ENCODE data around the gene A1BG. TPM values are rescaled to one million over a fixed set of nuclear protein-coding genes. Genes with fewer than 3 reads are reported as not detected.

The A1BG gene
- total and polyA plus RNA-seq, 2 of the 13 experiments (the other 11 are each of a cell fraction or from before 2014, with no cell fraction given), result 14.7 to 41.4 TPM

DNA sequence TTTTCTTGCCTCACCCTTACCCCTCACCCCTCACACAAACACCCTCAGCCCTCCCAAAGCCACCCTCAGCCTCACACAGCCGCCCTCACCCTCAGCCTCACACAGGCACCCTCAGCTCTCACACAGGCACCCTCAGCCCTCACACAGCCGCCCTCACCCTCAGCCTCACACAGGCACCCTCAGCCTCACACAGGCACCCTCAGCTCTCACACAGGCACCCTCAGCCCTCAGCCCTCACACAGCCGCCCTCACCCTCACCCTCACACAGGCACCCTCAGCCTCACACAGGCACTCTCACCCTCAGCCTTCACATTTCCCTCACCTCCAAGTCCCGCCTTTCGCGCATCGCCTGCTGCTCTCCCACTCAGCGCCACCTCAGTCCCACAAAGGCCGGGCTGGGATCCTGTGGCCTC lies 26.8 kb downstream of the A1BG start (continued):
- TF ChIP-seq ZNF557 (CRISPR knock-in tag; IDR thresholded peaks at IDR 0.05) (no peak), ATAD3A (CRISPR knock-in tag; IDR thresholded peaks at IDR 0.05) (no peak), RXRB (CRISPR knock-in tag; IDR thresholded peaks at IDR 0.05; ENCODE audit: borderline replicate concordance) (no peak), ZNF605 (CRISPR knock-in tag; IDR thresholded peaks at IDR 0.05) (no peak), MAZ (IDR thresholded peaks at IDR 0.05; ENCODE audit: borderline replicate concordance, low read depth, low read length) (no peak), MAZ (CRISPR knock-in tag; IDR thresholded peaks at IDR 0.05; ENCODE audit: low read depth) (no peak; the same call in 1 of the 2 replicates), ZNF17 (CRISPR knock-in tag; IDR thresholded peaks at IDR 0.05) (no peak), ZEB1 (IDR thresholded peaks at IDR 0.05; ENCODE audit: insufficient replicate concordance, low read depth) (no peak), ZNF790 (CRISPR knock-in tag; IDR thresholded peaks at IDR 0.05; ENCODE audit: borderline replicate concordance) (no peak), SATB2 (CRISPR knock-in tag; IDR thresholded peaks at IDR 0.05) (no peak), JDP2 (CRISPR knock-in tag; IDR thresholded peaks at IDR 0.05; ENCODE audit: borderline replicate concordance) (no peak), FOXM1 (CRISPR knock-in tag; IDR thresholded peaks at IDR 0.05) (no peak), ZNF30 (CRISPR knock-in tag; IDR thresholded peaks at IDR 0.05) (no peak), PAWR (CRISPR knock-in tag; IDR thresholded peaks at IDR 0.05; ENCODE audit: borderline replicate concordance) (no peak), HNRNPLL (IDR thresholded peaks at IDR 0.05; ENCODE audit: low read depth, low read length, poor library complexity, severe bottlenecking) (no peak), ZNF652 (CRISPR knock-in tag; IDR thresholded peaks at IDR 0.05; ENCODE audit: borderline replicate concordance, low read depth) (no peak), IKZF1 (IDR thresholded peaks at IDR 0.05) (no peak), ZBTB38 (CRISPR knock-in tag; IDR thresholded peaks at IDR 0.05) (no peak)
- TF ChIP-seq, protein P1, sequence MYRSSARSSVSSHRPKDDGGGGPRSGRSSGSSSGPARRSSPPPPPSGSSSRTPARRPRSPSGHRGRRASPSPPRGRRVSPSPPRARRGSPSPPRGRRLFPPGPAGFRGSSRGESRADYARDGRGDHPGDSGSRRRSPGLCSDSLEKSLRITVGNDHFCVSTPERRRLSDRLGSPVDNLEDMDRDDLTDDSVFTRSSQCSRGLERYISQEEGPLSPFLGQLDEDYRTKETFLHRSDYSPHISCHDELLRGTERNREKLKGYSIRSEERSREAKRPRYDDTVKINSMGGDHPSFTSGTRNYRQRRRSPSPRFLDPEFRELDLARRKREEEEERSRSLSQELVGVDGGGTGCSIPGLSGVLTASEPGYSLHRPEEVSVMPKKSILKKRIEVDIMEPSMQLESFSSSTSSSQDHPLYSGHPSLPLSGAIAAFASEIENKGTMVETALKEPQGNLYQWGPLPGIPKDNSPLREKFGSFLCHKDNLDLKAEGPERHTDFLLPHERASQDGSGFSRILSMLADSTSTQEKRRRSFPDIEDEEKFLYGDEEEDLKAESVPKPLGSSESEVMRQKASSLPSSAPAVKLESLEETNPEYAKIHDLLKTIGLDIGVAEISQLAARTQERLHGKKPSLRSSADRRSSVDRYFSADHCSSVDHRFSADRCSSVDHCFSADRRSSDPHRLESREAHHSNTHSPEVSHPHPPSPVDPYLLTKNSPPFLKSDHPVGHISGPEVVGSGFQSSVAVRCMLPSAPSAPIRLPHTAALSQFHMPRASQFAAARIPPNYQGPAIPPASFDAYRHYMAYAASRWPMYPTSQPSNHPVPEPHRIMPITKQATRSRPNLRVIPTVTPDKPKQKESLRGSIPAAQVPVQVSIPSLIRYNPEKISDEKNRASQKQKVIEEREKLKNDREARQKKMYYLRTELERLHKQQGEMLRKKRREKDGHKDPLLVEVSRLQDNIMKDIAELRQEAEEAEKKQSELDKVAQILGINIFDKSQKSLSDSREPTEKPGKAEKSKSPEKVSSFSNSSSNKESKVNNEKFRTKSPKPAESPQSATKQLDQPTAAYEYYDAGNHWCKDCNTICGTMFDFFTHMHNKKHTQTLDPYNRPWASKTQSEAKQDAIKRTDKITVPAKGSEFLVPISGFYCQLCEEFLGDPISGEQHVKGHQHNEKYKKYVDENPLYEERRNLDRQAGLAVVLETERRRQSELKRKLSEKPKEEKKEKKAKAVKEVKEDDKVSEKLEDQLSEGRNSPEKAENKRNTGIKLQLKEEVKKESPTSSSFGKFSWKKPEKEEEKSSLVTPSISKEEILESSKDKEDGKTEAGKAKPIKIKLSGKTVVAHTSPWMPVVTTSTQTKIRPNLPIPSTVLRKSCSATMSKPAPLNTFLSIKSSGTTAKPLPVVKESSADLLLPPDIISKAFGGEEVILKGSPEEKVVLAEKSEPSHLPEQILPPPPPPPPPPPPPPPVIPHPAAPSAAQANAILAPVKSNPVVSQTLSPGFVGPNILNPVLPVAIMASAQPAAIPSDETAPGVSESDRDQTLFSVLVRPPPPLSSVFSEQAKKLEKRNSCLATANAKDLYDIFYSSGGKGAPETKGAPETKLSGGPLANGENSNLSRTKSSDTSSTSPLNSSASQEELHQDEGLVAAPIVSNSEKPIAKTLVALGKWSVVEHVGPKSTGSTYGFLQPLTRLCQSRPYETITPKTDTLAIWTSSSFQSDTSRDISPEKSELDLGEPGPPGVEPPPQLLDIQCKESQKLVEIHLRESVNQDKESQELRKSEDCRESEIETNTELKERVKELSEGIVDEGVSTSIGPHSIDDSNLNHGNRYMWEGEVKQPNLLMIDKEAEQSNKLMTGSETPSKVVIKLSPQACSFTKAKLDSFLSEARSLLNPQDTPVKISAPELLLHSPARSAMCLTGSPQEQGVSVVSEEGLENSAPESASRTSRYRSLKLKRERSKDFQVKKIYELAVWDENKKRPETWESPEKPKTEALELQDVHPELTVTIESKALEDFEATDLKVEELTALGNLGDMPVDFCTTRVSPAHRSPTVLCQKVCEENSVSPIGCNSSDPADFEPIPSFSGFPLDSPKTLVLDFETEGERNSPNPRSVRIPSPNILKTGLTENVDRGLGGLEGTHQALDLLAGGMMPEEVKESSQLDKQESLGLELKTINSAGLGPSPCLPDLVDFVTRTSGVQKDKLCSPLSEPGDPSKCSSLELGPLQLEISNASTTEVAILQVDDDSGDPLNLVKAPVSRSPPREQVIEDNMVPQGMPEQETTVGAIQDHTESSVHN (CRISPR knock-in tag; IDR thresholded peaks at IDR 0.05), result no peak
- TF ChIP-seq, protein P2, sequence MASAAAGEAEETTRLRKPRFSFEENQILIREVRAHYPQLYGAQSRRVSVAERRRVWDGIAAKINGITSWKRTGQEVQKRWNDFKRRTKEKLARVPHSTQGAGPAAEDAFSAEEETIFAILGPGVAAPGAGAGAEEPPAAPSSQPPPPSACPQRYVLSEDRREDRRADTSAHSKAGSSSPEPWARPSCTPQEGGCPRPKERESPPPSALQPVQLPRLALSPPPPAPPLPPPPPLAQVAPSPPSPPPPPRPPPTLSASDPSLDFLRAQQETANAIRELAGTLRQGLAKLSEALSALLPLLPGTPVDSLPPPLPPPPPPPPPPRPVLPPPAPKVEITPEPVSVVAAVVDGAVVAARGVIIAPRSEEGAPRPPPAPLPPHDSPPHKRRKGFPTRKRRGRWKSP (CRISPR knock-in tag; IDR thresholded peaks at IDR 0.05), result no peak
- TF ChIP-seq, protein P3, sequence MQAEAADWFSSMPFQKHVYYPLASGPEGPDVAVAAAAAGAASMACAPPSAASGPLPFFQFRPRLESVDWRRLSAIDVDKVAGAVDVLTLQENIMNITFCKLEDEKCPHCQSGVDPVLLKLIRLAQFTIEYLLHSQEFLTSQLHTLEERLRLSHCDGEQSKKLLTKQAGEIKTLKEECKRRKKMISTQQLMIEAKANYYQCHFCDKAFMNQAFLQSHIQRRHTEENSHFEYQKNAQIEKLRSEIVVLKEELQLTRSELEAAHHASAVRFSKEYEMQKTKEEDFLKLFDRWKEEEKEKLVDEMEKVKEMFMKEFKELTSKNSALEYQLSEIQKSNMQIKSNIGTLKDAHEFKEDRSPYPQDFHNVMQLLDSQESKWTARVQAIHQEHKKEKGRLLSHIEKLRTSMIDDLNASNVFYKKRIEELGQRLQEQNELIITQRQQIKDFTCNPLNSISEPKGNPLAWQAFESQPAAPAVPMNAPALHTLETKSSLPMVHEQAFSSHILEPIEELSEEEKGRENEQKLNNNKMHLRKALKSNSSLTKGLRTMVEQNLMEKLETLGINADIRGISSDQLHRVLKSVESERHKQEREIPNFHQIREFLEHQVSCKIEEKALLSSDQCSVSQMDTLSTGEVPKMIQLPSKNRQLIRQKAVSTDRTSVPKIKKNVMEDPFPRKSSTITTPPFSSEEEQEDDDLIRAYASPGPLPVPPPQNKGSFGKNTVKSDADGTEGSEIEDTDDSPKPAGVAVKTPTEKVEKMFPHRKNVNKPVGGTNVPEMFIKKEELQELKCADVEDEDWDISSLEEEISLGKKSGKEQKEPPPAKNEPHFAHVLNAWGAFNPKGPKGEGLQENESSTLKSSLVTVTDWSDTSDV (CRISPR knock-in tag; IDR thresholded peaks at IDR 0.05), result no peak
